IMR-90 (cell line): ENCODE results near the gene KLF9. TPM values are rescaled to one million over a fixed set of nuclear protein-coding genes. Genes with fewer than 3 reads are reported as not detected.
A peak's percentile ranks its signal among the peaks of the same experiment; 100 is the strongest.

Source experiments
- ATAC-seq: fragments of 200-7000 bp; cut with Tn5 transposase; 2 replicates; pipeline ENCODE4 v1.9.1; 2020; ENCODE audit warnings: low read depth, mild to moderate bottlenecking, moderate library complexity
- BruUV-seq: library from RNA; stranded (reverse); fragments of 400-500 nt; replicated peaks from 2 replicates; lab custom pipeline; 2021; lab: Mats Ljungman, UMichigan
- CTCF ChIA-PET: fragments of 300-600 bp; formaldehyde crosslinking; extraction: SDS; loops from one replicate; lab custom pipeline; 2021; ENCODE audit warnings: antibody characterized with exemption; lab: Yijun Ruan, JAX
- POLR2A ChIA-PET: fragments of 300-600 bp; sonication (Branson Sonifier 250); formaldehyde crosslinking; loops from one replicate; lab custom pipeline; 2022; ENCODE audit warnings: antibody characterized with exemption; ENCODE audit not compliant: unreplicated experiment; lab: Charles Lee
- DNase-seq: peaks from one replicate; pipeline ENCODE4 v3.0.0; 2013
- H2AFZ ChIP-seq: replicated peaks from 2 replicates; pipeline ENCODE3; 2013; ENCODE audit warnings: low read length, mild to moderate bottlenecking; ENCODE audit not compliant: poor library complexity
- H2AK5ac ChIP-seq: 2 replicates; pipeline ENCODE4 v1.6.1; 2013; ENCODE audit warnings: low read depth, low read length, inconsistent platforms
- H2AK9ac ChIP-seq: replicated peaks from 2 replicates; pipeline ENCODE3; 2013; ENCODE audit warnings: mild to moderate bottlenecking, low read depth, low read length, moderate library complexity; ENCODE audit not compliant: poor library complexity
- H2BK120ac ChIP-seq: 2 replicates; pipeline ENCODE4 v1.6.1; 2013; ENCODE audit warnings: low read depth, low read length, inconsistent platforms
- H2BK15ac ChIP-seq: 3 replicates; pipeline ENCODE4 v1.6.1; 2013; ENCODE audit warnings: low read depth, low read length, inconsistent platforms
- H2BK20ac ChIP-seq: 2 replicates; pipeline ENCODE4 v1.6.1; 2013; ENCODE audit warnings: low read depth, mild to moderate bottlenecking, inconsistent platforms, low read length, moderate library complexity
- H2BK5ac ChIP-seq: 2 replicates; pipeline ENCODE4 v1.6.1; 2013; ENCODE audit warnings: mild to moderate bottlenecking, low read depth, low read length, inconsistent platforms; ENCODE audit not compliant: poor library complexity, severe bottlenecking
- H3K14ac ChIP-seq: replicated peaks from 2 replicates; pipeline ENCODE4 v1.6.1; 2013; ENCODE audit warnings: low read depth, low read length, inconsistent platforms
- H3K18ac ChIP-seq: 2 replicates; pipeline ENCODE4 v1.6.1; 2013; ENCODE audit warnings: low read depth, low read length, control low read depth
- H3K23ac ChIP-seq: 2 replicates; pipeline ENCODE4 v1.6.1; 2013; ENCODE audit warnings: low read depth, low read length, inconsistent platforms
- H3K27ac ChIP-seq: 2 replicates; pipeline ENCODE4 v1.5.1; 2013; ENCODE audit warnings: mild to moderate bottlenecking, control low read depth, low read length; ENCODE audit not compliant: insufficient read depth
- H3K27me3 ChIP-seq: 2 replicates; pipeline ENCODE4 v1.6.1; 2013; ENCODE audit warnings: low read length; ENCODE audit not compliant: control insufficient read depth, insufficient read depth
- H3K36me3 ChIP-seq: 2 replicates; pipeline ENCODE4 v1.6.1; 2013; ENCODE audit warnings: low read length, mixed read lengths; ENCODE audit not compliant: control insufficient read depth, insufficient read depth
- H3K4ac ChIP-seq: 2 replicates; pipeline ENCODE4 v1.6.1; 2013; ENCODE audit warnings: low read depth, low read length, inconsistent platforms
- H3K4me1 ChIP-seq: 2 replicates; pipeline ENCODE4 v1.6.1; 2013; ENCODE audit warnings: low read length, mixed read lengths; ENCODE audit not compliant: control insufficient read depth, insufficient read depth
- H3K4me2 ChIP-seq: 2 replicates; pipeline ENCODE4 v1.6.1; 2013; ENCODE audit warnings: low read depth, mild to moderate bottlenecking, control low read depth, low read length, moderate library complexity
- H3K4me3 ChIP-seq: 2 replicates; pipeline ENCODE4 v1.5.1; 2013; ENCODE audit warnings: low read depth, mild to moderate bottlenecking, control low read depth, low read length, moderate library complexity; ENCODE audit not compliant: insufficient read depth
- H3K56ac ChIP-seq: 2 replicates; pipeline ENCODE4 v1.6.1; 2013; ENCODE audit warnings: low read length, inconsistent platforms; ENCODE audit not compliant: insufficient read depth; ENCODE audit errors: extremely low read depth
- H3K79me1 ChIP-seq, 2 experiments: 2 replicates each; pipeline ENCODE4 v1.6.1; 2013; ENCODE audit warnings: low read length in 2 of 2, inconsistent platforms in 1 of 2, low read depth in 1 of 2
- H3K9ac ChIP-seq: 2 replicates; pipeline ENCODE4 v1.6.1; 2013; ENCODE audit warnings: low read depth, low read length, control low read depth
- H3K9me1 ChIP-seq: 2 replicates; pipeline ENCODE4 v1.6.1; 2013; ENCODE audit warnings: low read length, inconsistent platforms; ENCODE audit not compliant: insufficient read depth
- H3K9me3 ChIP-seq: 2 replicates; pipeline ENCODE4 v1.6.1; 2013; ENCODE audit warnings: low read length; ENCODE audit not compliant: control insufficient read depth, insufficient read depth
- H4K20me1 ChIP-seq: 2 replicates; pipeline ENCODE4 v1.6.1; 2013; ENCODE audit warnings: low read length, inconsistent platforms; ENCODE audit not compliant: insufficient read depth
- H4K5ac ChIP-seq: 2 replicates; pipeline ENCODE4 v1.6.1; 2013; ENCODE audit warnings: mild to moderate bottlenecking, low read depth, low read length, control low read depth
- H4K8ac ChIP-seq, 2 experiments: 2 replicates each; pipeline ENCODE4 v1.6.1; 2013; ENCODE audit warnings: low read depth in 2 of 2, low read length in 2 of 2, control low read depth in 1 of 2, inconsistent platforms in 1 of 2
- H4K91ac ChIP-seq: 2 replicates; pipeline ENCODE4 v1.6.1; 2013; ENCODE audit warnings: low read depth, low read length, inconsistent platforms; ENCODE audit not compliant: insufficient read depth
- CEBPB ChIP-seq: IDR thresholded peaks from 2 replicates; pipeline ENCODE4 v1.6.1; 2012; ENCODE audit warnings: low read depth, low read length, improper control_type of control experiment
- ELK1 ChIP-seq: fragments of 150-350 bp; IDR thresholded peaks from 2 replicates; pipeline ENCODE4 v1.6.1; 2016; ENCODE audit warnings: low read depth, mild to moderate bottlenecking, low read length, moderate library complexity, borderline replicate concordance
- POLR2A ChIP-seq: IDR thresholded peaks from 2 replicates; pipeline ENCODE4 v1.6.1; 2012; ENCODE audit warnings: mild to moderate bottlenecking, low read depth, low read length
- RFX5 ChIP-seq: IDR thresholded peaks from 2 replicates; pipeline ENCODE4 v1.8.0; 2012; ENCODE audit warnings: low read depth, mild to moderate bottlenecking, low read length, moderate library complexity
- SMC3 ChIP-seq: fragments of 150-350 bp; IDR thresholded peaks from 2 replicates; pipeline ENCODE4 v1.6.1; 2016; ENCODE audit warnings: low read depth, mild to moderate bottlenecking, antibody characterized with exemption, low read length, moderate library complexity
- WGBS, 2 experiments: methylation state at CpG; one replicate each; pipeline versions ENCODE4 v1.1.5 to v1.1.7; 2013; ENCODE audit warnings: missing lambda C conversion rate in 2 of 2; ENCODE audit not compliant: insufficient read length in 1 of 2; ENCODE audit errors: extremely low coverage in 2 of 2; 5-methylcytosine and 5-hydroxymethylcytosine counted together
- dilution Hi-C: fragments of 300-500 bp; cut with HindIII; formaldehyde crosslinking; loops from one replicate; pipeline ENCODE4 v1.14.3; 2018; ENCODE audit warnings: low sequenced_read_pairs; ENCODE audit not compliant: unreplicated experiment
- in situ Hi-C: fragments of 300-500 bp; cut with MboI; formaldehyde crosslinking; loops from 3 replicates; pipeline ENCODE4 v1.14.3; 2019; ENCODE audit warnings: low sequenced_read_pairs, inconsistent platforms, mixed read lengths
- intact Hi-C: fragments of 100-400 bp; cut with micrococcal nuclease; formaldehyde crosslinking; loops from 2 replicates; pipeline ENCODE4 v1.10.0; 2022
- polyA plus RNA-seq, 3 experiments: library from polyadenylated mRNA; depleted of rRNA; stranded (reverse); fragments of >200 nt; gene quantifications; 2 replicates each; pipeline ENCODE4 v1.2.3, GENCODE V29; 2012; ENCODE audit warnings: low replicate concordance in 1 of 3
- total RNA-seq: library from RNA; depleted of rRNA; stranded (reverse); fragments of >200 nt; gene quantifications from 2 replicates; pipeline ENCODE4 v1.2.3, GENCODE V29; 2012

Gene KLF9
- total and polyA plus RNA-seq, 2 of the 4 experiments (the other 2 are of a cell fraction) = 4.1 to 7.5 TPM

GRCh38 chr9:70404261-70404660 is 10.2 kb downstream of the KLF9 start:
- DNase-seq (no peak), ATAC-seq (no peak)
- Histone ChIP-seq H2BK20ac (no peak overlapping the region), H3K4me2 (no peak overlapping the region), H4K91ac (no peak overlapping the region), H3K23ac (no peak overlapping the region), H3K9me1 (peaks cover 37% of the 10 kb centered on the region), H4K5ac (no peak overlapping the region), H3K4me1 (peaks cover 35% of the 10 kb centered on the region), H3K14ac (no peak overlapping the region), H3K9ac (no peak overlapping the region), H3K79me1 (peaks cover 19 to 86% of the 10 kb centered on the region in 2 experiments), H2AK9ac (no peak overlapping the region), H3K18ac (no peak overlapping the region), H2BK120ac (no peak overlapping the region), H2BK5ac (no peak overlapping the region), H4K20me1 (peaks cover 60% of the 10 kb centered on the region), H3K36me3 (peaks cover 3% of the 10 kb centered on the region; the same call in 1 of the 2 replicates), H2BK15ac (no peak overlapping the region), H2AFZ (no peak overlapping the region), H2AK5ac (no peak overlapping the region), H3K9me3 (no peaks in the 10 kb centered on the region), H3K56ac (no peak overlapping the region), H3K4ac (0 out of 2 replicates have a peak overlapping the region, but pooled peaks have one; percentile 24), H3K27me3 (no peaks in the 10 kb centered on the region), H3K27ac (no peak overlapping the region), H4K8ac (no peak overlapping the region), H3K4me3 (no peak overlapping the region)
- no TSS peak for BruUV-seq
- dilution Hi-C loops (no loop called here), intact Hi-C loops (no loop called here), in situ Hi-C loops (no loop called here)
- CTCF ChIA-PET = no interaction called here
- POLR2A ChIA-PET = no interaction called here
- TF ChIP-seq SMC3 = no peak
- TF ChIP-seq ELK1 = no peak
- 0 out of 2 replicates have a peak, but pooled peaks have one; percentile 14 for TF ChIP-seq POLR2A
- no peak for TF ChIP-seq CEBPB
- TF ChIP-seq RFX5 = no peak
- no CpG with 5 or more reads among the region's 2 CpGs for WGBS, 2 experiments
